K562 (cell line): ENCODE data around the gene NAP1L4. TPM values are rescaled to one million over a fixed set of nuclear protein-coding genes. Genes with fewer than 3 reads are reported as not detected.

Experiments
- BCLAF1 ChIP-seq, 2 experiments: fragments of 450-650 bp in 1 of 2; IDR thresholded peaks; 2 replicates each; pipeline ENCODE4 v1.6.1; 2011 to 2017; ENCODE audit warnings: low read depth in 2 of 2, antibody characterized with exemption in 1 of 2, borderline replicate concordance in 1 of 2, low read length in 1 of 2, mild to moderate bottlenecking in 1 of 2, mixed read lengths in 1 of 2; ENCODE audit not compliant: control insufficient read depth in 1 of 2
- C11orf30 ChIP-seq: fragments of 450-650 bp; IDR thresholded peaks from 2 replicates; pipeline ENCODE4 v1.6.1; 2016; ENCODE audit warnings: low read depth, mild to moderate bottlenecking
- CAMTA2 ChIP-seq: fragments of 250-450 bp; sonication (Bioruptor Pico); conservative IDR thresholded peaks from 2 replicates; pipeline ENCODE4 v1.5.1; 2022
- E2F6 ChIP-seq, 2 experiments: IDR thresholded peaks; 2 replicates each; pipeline ENCODE4 v1.6.1; 2011; ENCODE audit warnings: borderline replicate concordance in 1 of 2, control low read depth in 1 of 2, low read depth in 1 of 2, low read length in 1 of 2, mild to moderate bottlenecking in 1 of 2, mixed read lengths in 1 of 2, moderate library complexity in 1 of 2; ENCODE audit not compliant: insufficient read depth in 1 of 2, insufficient read length in 1 of 2, poor library complexity in 1 of 2, severe bottlenecking in 1 of 2; ENCODE audit errors: extremely low read depth in 1 of 2
- HNRNPL ChIP-seq: fragments of 200-400 bp; formaldehyde crosslinking; IDR thresholded peaks from 2 replicates; pipeline ENCODE4 v1.6.1; 2017; ENCODE audit warnings: low read depth, mild to moderate bottlenecking, low read length
- KLF6 ChIP-seq: fragments of 250-450 bp; sonication (Bioruptor Pico); IDR thresholded peaks from 2 replicates; pipeline ENCODE4 v1.4.0; 2020; ENCODE audit warnings: mild to moderate bottlenecking, moderate library complexity, borderline replicate concordance
- MAFG ChIP-seq: fragments of 450-650 bp; conservative IDR thresholded peaks from 2 replicates; pipeline ENCODE4 v1.6.1; 2016; ENCODE audit warnings: missing genetic modification characterization, missing compliant biosample characterization
- MTA1 ChIP-seq: fragments of 450-650 bp; IDR thresholded peaks from 2 replicates; pipeline ENCODE4 v1.6.1; 2017; ENCODE audit warnings: borderline replicate concordance
- NEUROD1 ChIP-seq: fragments of 150-350 bp; IDR thresholded peaks from 2 replicates; pipeline ENCODE4 v1.6.1; 2014; ENCODE audit warnings: borderline replicate concordance, low read length, low read depth; ENCODE audit not compliant: partially characterized antibody
- NRF1 ChIP-seq, 2 experiments: fragments of 450-650 bp; IDR thresholded peaks in 1 of 2; conservative IDR thresholded peaks in 1 of 2; 2 replicates each; pipeline ENCODE4 v1.6.1; 2014; ENCODE audit warnings: mild to moderate bottlenecking in 2 of 2
- PHF8 ChIP-seq: fragments of 200-600 bp; sonication (generic); IDR thresholded peaks from 2 replicates; pipeline ENCODE4 v1.6.1; 2012; ENCODE audit warnings: mixed run types, mild to moderate bottlenecking, inconsistent platforms, low read length, moderate library complexity, borderline replicate concordance
- POLR2AphosphoS5 ChIP-seq: IDR thresholded peaks from 2 replicates; pipeline ENCODE4 v1.6.1; 2011; ENCODE audit warnings: mild to moderate bottlenecking, low read depth, low read length, moderate library complexity; ENCODE audit not compliant: control insufficient read depth, insufficient read depth
- PYGO2 ChIP-seq: fragments of 450-650 bp; IDR thresholded peaks from 2 replicates; pipeline ENCODE4 v1.6.1; 2016; ENCODE audit warnings: mild to moderate bottlenecking, missing genetic modification characterization, moderate library complexity, missing compliant biosample characterization
- RUNX1 ChIP-seq: sonication (generic); IDR thresholded peaks from 2 replicates; pipeline ENCODE4 v1.6.1; 2016; ENCODE audit warnings: antibody characterized with exemption, low read depth
- SIRT6 ChIP-seq: IDR thresholded peaks from one replicate; pipeline ENCODE4 v1.6.1; 2012; ENCODE audit warnings: low read depth, mild to moderate bottlenecking, control low read depth, inconsistent platforms, low read length, moderate library complexity
- SMARCE1 ChIP-seq: fragments of 450-650 bp; IDR thresholded peaks from 2 replicates; pipeline ENCODE4 v1.7.1; 2016; ENCODE audit warnings: mild to moderate bottlenecking
- STAT5A ChIP-seq: IDR thresholded peaks from 2 replicates; pipeline ENCODE4 v1.6.1; 2012; ENCODE audit warnings: low read length, inconsistent platforms, borderline replicate concordance
- TAL1 ChIP-seq: fragments of 450-650 bp; IDR thresholded peaks from 2 replicates; pipeline ENCODE4 v1.6.1; 2016; ENCODE audit warnings: mild to moderate bottlenecking
- XRCC5 ChIP-seq: fragments of 200-400 bp; formaldehyde crosslinking; IDR thresholded peaks from 2 replicates; pipeline ENCODE4 v1.6.1; 2017; ENCODE audit warnings: low read depth, mild to moderate bottlenecking, low read length
- ZBTB1 ChIP-seq: sonication (generic); formaldehyde crosslinking; IDR thresholded peaks from 2 replicates; pipeline ENCODE4 v1.8.1; 2023; ENCODE audit warnings: missing genetic modification reagents, low read depth, mild to moderate bottlenecking, borderline replicate concordance
- ZFX ChIP-seq: sonication (generic); formaldehyde crosslinking; IDR thresholded peaks from 2 replicates; pipeline ENCODE4 v1.8.0; 2022; ENCODE audit warnings: mild to moderate bottlenecking, missing genetic modification reagents, moderate library complexity
- ZNF212 ChIP-seq: fragments of 450-650 bp; formaldehyde crosslinking; IDR thresholded peaks from 2 replicates; pipeline ENCODE4 v1.4.0; 2020; ENCODE audit warnings: mild to moderate bottlenecking
- ZNF551 ChIP-seq: fragments of 250-450 bp; sonication (Bioruptor Pico); IDR thresholded peaks from 2 replicates; pipeline ENCODE4 v1.5.0; 2021; ENCODE audit warnings: mild to moderate bottlenecking, moderate library complexity
- ZNF695 ChIP-seq: fragments of 450-650 bp; formaldehyde crosslinking; IDR thresholded peaks from 2 replicates; pipeline ENCODE4 v1.4.0; 2020; ENCODE audit warnings: mild to moderate bottlenecking, moderate library complexity
- ZNF77 ChIP-seq: fragments of 250-450 bp; sonication (Bioruptor Pico); IDR thresholded peaks from 2 replicates; pipeline ENCODE4 v1.5.0; 2020
- ZZZ3 ChIP-seq: fragments of 450-650 bp; IDR thresholded peaks from 2 replicates; pipeline ENCODE4 v1.6.1; 2016; ENCODE audit warnings: antibody characterized with exemption, mild to moderate bottlenecking, moderate library complexity
- polyA plus RNA-seq, 8 experiments: library from polyadenylated mRNA; depleted of rRNA in 4 of 8; stranded (reverse) in 5 of 8; unstranded in 3 of 8; fragments of >200 nt; fragmentation: Nextera tagmentation in 2 of 8; fragmentation: Illumina TruSeq in 1 of 8; extraction: Ambion mirVana in 2 of 8; extraction: Trizol in 1 of 8; gene quantifications; 2 replicates each; pipeline versions ENCODE4 v1.2.1 to v1.2.3, GENCODE V29; 2011 to 2014; ENCODE audit warnings: inconsistent platforms in 1 of 8, missing spikeins in 1 of 8
- total RNA-seq, 7 experiments: library from RNA; depleted of rRNA in 6 of 7; stranded (reverse); fragments of >200 nt in 6 of 7; fragmentation: Illumina TruSeq in 2 of 7; extraction: Trizol in 2 of 7; gene quantifications; 2 replicates each; pipeline versions ENCODE4 v1.2.1 to v1.2.3, GENCODE V29; 2011 to 2021; ENCODE audit warnings: low replicate concordance in 1 of 7

NAP1L4 gene
- total and polyA plus RNA-seq, 9 of the 15 experiments (the other 6 are each of a cell fraction or from before 2014, with no cell fraction given), result 34.1 to 237 (median 179) TPM

- TF ChIP-seq E2F6 (IDR thresholded peaks at IDR 0.05; ENCODE audit: borderline replicate concordance in 1 of 2, extremely low read depth in 1 of 2, insufficient read depth in 1 of 2, insufficient read length in 1 of 2, low read depth in 1 of 2, low read length in 1 of 2, poor library complexity in 1 of 2, severe bottlenecking in 1 of 2) (peak in 1 of 2 experiments; percentile 53), RUNX1 (no peak), TAL1 (no peak), XRCC5 (0 out of 2 replicates have a peak, but pooled peaks have one; percentile 1), ZNF77 (no peak), STAT5A (no peak), PYGO2 (tag) (no peak), BCLAF1 (IDR thresholded peaks at IDR 0.05; ENCODE audit: borderline replicate concordance in 1 of 2, control insufficient read depth in 1 of 2, low read depth in 2 of 2, low read length in 1 of 2) (no peak), HNRNPL (peak; percentile 72; the same call in 1 of the 2 replicates), SIRT6 (no peak), C11orf30 (peak; percentile 74), NEUROD1 (peak; percentile 66), ZFX (CRISPR knock-in tag) (peak; percentile 67), SMARCE1 (peak; percentile 53; the same call in 1 of the 2 replicates), PHF8 (peak; percentile 72), ZZZ3 (no peak), ZNF695 (CRISPR knock-in tag) (no peak), MAFG (tag) (no peak), CAMTA2 (CRISPR knock-in tag) (no peak), ZNF551 (CRISPR knock-in tag) (no peak), ZBTB1 (CRISPR knock-in tag) (0 out of 2 replicates have a peak, but pooled peaks have one; percentile 76), POLR2AphosphoS5 (peak; percentile 48; the same call in 1 of the 2 replicates), KLF6 (CRISPR knock-in tag) (no peak), ZNF212 (CRISPR knock-in tag) (no peak), MTA1 (no peak), NRF1 (conservative IDR thresholded peaks at IDR 0.05 in 1 of 2, IDR thresholded peaks at IDR 0.05 in 1 of 2) (peak; percentile 93 to 95)
Observed at GRCh38 chr11:2992234-2992996, at the start of gene NAP1L4 (continued).
